ENCODE data around the gene LGALS7.

The LGALS7 gene

GRCh38 chr19:38741670-38742069, 31.6 kb downstream of the LGALS7 start:
- in situ Hi-C loops (cut with MboI; ENCODE audit: low sequenced_read_pairs): no loop called here

- in situ Hi-C loops (cut with MboI; ENCODE audit: low sequenced_read_pairs): no loop called here
Measured at GRCh38 chr19:38740932-38741331, 32.4 kb downstream of the LGALS7 start.

GRCh38 chr19:38740257-38740592, 33.1 kb downstream of the LGALS7 start:
- in situ Hi-C loops (cut with MboI; ENCODE audit: low sequenced_read_pairs): no loop called here

- in situ Hi-C loops (cut with MboI; ENCODE audit: low sequenced_read_pairs): no loop called here
Measured at GRCh38 chr19:38739440-38740256, 33.7 kb downstream of the LGALS7 start.

- in situ Hi-C loops (cut with MboI; ENCODE audit: low sequenced_read_pairs): no loop called here
Measured at GRCh38 chr19:38737921-38738737, 35.2 kb downstream of the LGALS7 start.

- in situ Hi-C loops (cut with MboI; ENCODE audit: low sequenced_read_pairs): no loop called here
Measured at GRCh38 chr19:38737281-38737865, 35.9 kb downstream of the LGALS7 start.

- in situ Hi-C loops (cut with MboI; ENCODE audit: low sequenced_read_pairs): no loop called here
Measured at GRCh38 chr19:38736413-38737280, 36.7 kb downstream of the LGALS7 start.

GRCh38 chr19:38736036-38736412, 37.3 kb downstream of the LGALS7 start:
- in situ Hi-C loops (cut with MboI; ENCODE audit: low sequenced_read_pairs): no loop called here

GRCh38 chr19:38735257-38735686, 38.0 kb downstream of the LGALS7 start:
- in situ Hi-C loops (cut with MboI; ENCODE audit: low sequenced_read_pairs): no loop called here

- in situ Hi-C loops (cut with MboI; ENCODE audit: low sequenced_read_pairs): no loop called here
Measured at GRCh38 chr19:38734426-38735256, 38.7 kb downstream of the LGALS7 start.

- in situ Hi-C loops (cut with MboI; ENCODE audit: low sequenced_read_pairs): no loop called here
Measured at GRCh38 chr19:38734176-38734425, 39.2 kb downstream of the LGALS7 start.

GRCh38 chr19:38733493-38734175, 39.7 kb downstream of the LGALS7 start:
- in situ Hi-C loops (cut with MboI; ENCODE audit: low sequenced_read_pairs): no loop called here

GRCh38 chr19:38733241-38733492, 40.1 kb downstream of the LGALS7 start:
- in situ Hi-C loops (cut with MboI; ENCODE audit: low sequenced_read_pairs): no loop called here

GRCh38 chr19:38731654-38732301, 41.5 kb downstream of the LGALS7 start:
- in situ Hi-C loops (cut with MboI; ENCODE audit: low sequenced_read_pairs): no loop called here

GRCh38 chr19:38730731-38731589, 42.4 kb downstream of the LGALS7 start:
- in situ Hi-C loops (cut with MboI; ENCODE audit: low sequenced_read_pairs): no loop called here

GRCh38 chr19:38730470-38730730, 42.9 kb downstream of the LGALS7 start:
- in situ Hi-C loops (cut with MboI; ENCODE audit: low sequenced_read_pairs): no loop called here

- in situ Hi-C loops (cut with MboI; ENCODE audit: low sequenced_read_pairs): no loop called here
Measured at GRCh38 chr19:38729653-38730469, 43.5 kb downstream of the LGALS7 start.

Data from hTERT RPE-1 (cell line).